ENCODE results near the gene CFAP20DC.

GRCh38 chr3:59094446-59094845, 44.6 kb upstream of the CFAP20DC start:
- no peak for TF ChIP-seq SIN3A (conservative IDR thresholded peaks at IDR 0.05 in 1 of 2, IDR thresholded peaks at IDR 0.05 in 1 of 2; ENCODE audit: low read depth in 1 of 2, low read length in 2 of 2)
- TF ChIP-seq CTCF (IDR thresholded peaks at IDR 0.05; ENCODE audit: control extremely low read depth in 1 of 3, insufficient read depth in 1 of 3, low read depth in 1 of 3, low read length in 3 of 3): no peak
- TF ChIP-seq EZH2 (IDR thresholded peaks at IDR 0.05; ENCODE audit: low read depth, low read length, severe bottlenecking): no peak
- no peak for TF ChIP-seq POLR2A (IDR thresholded peaks at IDR 0.05; ENCODE audit: control extremely low read depth in 1 of 2, low read depth in 2 of 2, low read length in 2 of 2)

All from H1 (cell line).